HG03139 (cell line): ENCODE results near the gene SMC3.

Experiments
- ATAC-seq: cut with Tn5 transposase; IDR thresholded peaks from one replicate; pipeline ENCODE4 v1.9.1; 2021; ENCODE audit not compliant: unreplicated experiment

Gene SMC3

GRCh38 chr10:110644598-110645462 is 77.3 kb downstream of the SMC3 start:
- no peak for ATAC-seq

GRCh38 chr10:110646417-110647135 is 79.1 kb downstream of the SMC3 start:
- no peak for ATAC-seq

GRCh38 chr10:110647136-110647430 is 79.6 kb downstream of the SMC3 start:
- ATAC-seq: no peak

- ATAC-seq: no peak
Measured at GRCh38 chr10:110648692-110649346, 81.3 kb downstream of the SMC3 start.

- no peak for ATAC-seq
Measured at GRCh38 chr10:110649347-110650264, 82.1 kb downstream of the SMC3 start.

GRCh38 chr10:110650265-110650668 is 82.8 kb downstream of the SMC3 start:
- ATAC-seq: no peak

- peak; percentile 91 for ATAC-seq
Measured at GRCh38 chr10:110651044-110651958, 83.8 kb downstream of the SMC3 start.

- ATAC-seq: no peak
Measured at GRCh38 chr10:110652475-110653118, 85.1 kb downstream of the SMC3 start.
